GM23248 (cell line): Measurements from ENCODE around the gene DIDO1. TPM values are rescaled to one million over a fixed set of nuclear protein-coding genes. Genes with fewer than 3 reads are reported as not detected.

Experiments used
- DNase-seq: peaks from one replicate; pipeline ENCODE4 v3.0.0-alpha.2; 2015
- H2AFZ ChIP-seq: fragments of 200-600 bp; sonication (generic); 2 replicates; pipeline ENCODE4 v1.6.1; 2016; ENCODE audit warnings: antibody characterized with exemption
- H3F3A ChIP-seq: fragments of 200-600 bp; sonication (generic); 2 replicates; pipeline ENCODE4 v1.6.1; 2016; ENCODE audit warnings: mild to moderate bottlenecking, antibody characterized with exemption, mixed run types; ENCODE audit not compliant: insufficient read depth
- H3K27ac ChIP-seq: fragments of 200-600 bp; sonication (generic); 2 replicates; pipeline ENCODE4 v1.5.1; 2016; ENCODE audit warnings: mild to moderate bottlenecking
- H3K27me3 ChIP-seq: fragments of 200-600 bp; sonication (generic); replicated peaks from 2 replicates; pipeline ENCODE4 v1.6.1; 2016; ENCODE audit warnings: mild to moderate bottlenecking; ENCODE audit not compliant: insufficient read depth
- H3K36me3 ChIP-seq: fragments of 200-600 bp; sonication (generic); 2 replicates; pipeline ENCODE4 v1.6.1; 2016; ENCODE audit warnings: low read depth, mild to moderate bottlenecking
- H3K4me1 ChIP-seq: fragments of 200-600 bp; sonication (generic); 2 replicates; pipeline ENCODE4 v1.6.1; 2016; ENCODE audit warnings: mild to moderate bottlenecking; ENCODE audit not compliant: insufficient read depth
- H3K4me2 ChIP-seq: fragments of 200-600 bp; sonication (generic); one replicate; pipeline ENCODE4 v1.6.1; 2016; ENCODE audit warnings: mild to moderate bottlenecking; ENCODE audit not compliant: unreplicated experiment
- H3K4me3 ChIP-seq: fragments of 200-600 bp; sonication (generic); 2 replicates; pipeline ENCODE4 v1.5.1; 2016; ENCODE audit warnings: mild to moderate bottlenecking
- H3K79me2 ChIP-seq: fragments of 200-600 bp; sonication (generic); 2 replicates; pipeline ENCODE4 v1.6.1; 2016; ENCODE audit warnings: mild to moderate bottlenecking; ENCODE audit not compliant: insufficient read depth
- H3K9ac ChIP-seq: fragments of 200-600 bp; sonication (generic); 2 replicates; pipeline ENCODE4 v1.6.1; 2016; ENCODE audit warnings: mild to moderate bottlenecking
- H3K9me2 ChIP-seq: fragments of 200-600 bp; sonication (generic); 2 replicates; pipeline ENCODE4 v1.6.1; 2016; ENCODE audit warnings: mixed run types, mild to moderate bottlenecking, moderate library complexity; ENCODE audit not compliant: insufficient read depth
- H3K9me3 ChIP-seq: fragments of 200-600 bp; sonication (generic); one replicate; pipeline ENCODE4 v1.6.1; 2017; ENCODE audit warnings: low read depth
- H4K20me1 ChIP-seq: fragments of 200-600 bp; sonication (generic); 2 replicates; pipeline ENCODE4 v1.6.0; 2016; ENCODE audit not compliant: insufficient read depth
- EZH2 ChIP-seq: fragments of 200-600 bp; sonication (generic); IDR thresholded peaks from 2 replicates; pipeline ENCODE4 v1.6.1; 2018; ENCODE audit warnings: antibody characterized with exemption, mild to moderate bottlenecking; ENCODE audit not compliant: insufficient read depth, poor library complexity, severe bottlenecking
- EZH2phosphoT487 ChIP-seq: fragments of 200-600 bp; sonication (generic); IDR thresholded peaks from 2 replicates; pipeline ENCODE4 v1.6.1; 2018; ENCODE audit warnings: antibody characterized with exemption, moderate library complexity, mild to moderate bottlenecking, low read depth; ENCODE audit not compliant: insufficient read depth
- WGBS, 2 experiments: methylation state at CpG; one replicate each; pipeline ENCODE4 v1.1.6; 2015 to 2017; ENCODE audit warnings: low lambda C conversion rate in 2 of 2, low coverage in 1 of 2; ENCODE audit errors: missing lambda C conversion rate in 2 of 2; 5-methylcytosine and 5-hydroxymethylcytosine counted together
- in situ Hi-C: fragments of 300-500 bp; cut with MboI; formaldehyde crosslinking; loops from 2 replicates; pipeline ENCODE4 v1.15.0; 2020
- polyA plus RNA-seq: library from polyadenylated mRNA; unstranded; fragments of >200 nt; fragmentation: Nextera tagmentation; extraction: Ambion mirVana; gene quantifications from 2 replicates; pipeline ENCODE4 v1.2.1, GENCODE V29; 2016
- total RNA-seq: library from RNA; depleted of rRNA; stranded (reverse); fragments of >200 nt; shearing (Covaris generic); gene quantifications from 2 replicates; pipeline ENCODE4 v1.2.3, GENCODE V29; 2014

DIDO1 gene
- total and polyA plus RNA-seq, 2 experiments from 2014 or later = 16.2 to 37.1 TPM

- no peaks in the 10 kb centered on the region for H3K36me3 ChIP-seq
- no peaks in the 10 kb centered on the region for H3K79me2 ChIP-seq
- WGBS, 2 experiments = 81 to 84% methylated on average over 24 of the region's 24 CpGs
- H3K27me3 ChIP-seq = no peaks in the 10 kb centered on the region
- H3F3A ChIP-seq = no peaks in the 10 kb centered on the region
- DNase-seq = no peak
- no peaks in the 10 kb centered on the region for H3K9me3 ChIP-seq
- no peak overlapping the region for H3K27ac ChIP-seq
- no peak overlapping the region for H3K9ac ChIP-seq
- no peak overlapping the region for H2AFZ ChIP-seq
- in situ Hi-C loops = no loop called here
- H4K20me1 ChIP-seq = no peaks in the 10 kb centered on the region
- H3K4me1 ChIP-seq = no peaks in the 10 kb centered on the region
- TF ChIP-seq EZH2phosphoT487 (no peak), EZH2 (no peak)
- H3K4me2 ChIP-seq = no peak overlapping the region
- no peak overlapping the region for H3K4me3 ChIP-seq
- no peaks in the 10 kb centered on the region for H3K9me2 ChIP-seq
Measured at GRCh38 chr20:62834967-62835730, 91.2 kb downstream of the DIDO1 start.

DNA sequence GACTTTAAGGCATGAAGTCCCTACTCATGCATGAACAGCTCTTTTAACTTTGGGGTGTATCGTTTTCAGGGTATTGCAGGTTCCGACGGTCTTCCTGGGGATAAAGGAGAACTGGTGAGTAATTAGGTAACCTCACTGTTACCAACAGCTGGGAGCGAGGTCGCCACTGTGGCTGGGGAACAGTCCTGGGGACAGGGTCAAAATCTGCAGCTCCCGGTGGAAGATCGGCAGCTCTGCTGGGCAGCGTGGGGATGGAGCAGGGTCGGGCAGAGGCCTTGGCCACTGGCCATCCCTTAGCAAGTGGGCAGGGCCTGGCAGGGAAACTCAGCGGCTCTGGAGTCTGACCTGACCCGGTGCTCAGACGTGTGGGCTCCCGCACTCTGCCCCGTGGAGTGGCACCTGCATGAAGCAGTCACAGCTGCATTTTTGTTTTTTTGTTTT, 93.3 kb downstream of the DIDO1 start:
- Histone ChIP-seq H2AFZ (no peak overlapping the region), H3K9me3 (no peaks in the 10 kb centered on the region)
- no peak for DNase-seq

GRCh38 chr20:62832212-62832922, 93.9 kb downstream of the DIDO1 start:
- no peak for TF ChIP-seq EZH2phosphoT487
- Histone ChIP-seq H3F3A (no peaks in the 10 kb centered on the region), H3K4me3 (no peak overlapping the region), H4K20me1 (no peaks in the 10 kb centered on the region), H3K36me3 (no peaks in the 10 kb centered on the region), H3K4me2 (no peak overlapping the region), H3K27me3 (no peaks in the 10 kb centered on the region), H3K27ac (no peak overlapping the region), H3K9me3 (no peaks in the 10 kb centered on the region), H2AFZ (no peak overlapping the region), H3K79me2 (no peaks in the 10 kb centered on the region), H3K9me2 (no peaks in the 10 kb centered on the region), H3K4me1 (no peaks in the 10 kb centered on the region), H3K9ac (no peak overlapping the region)
- in situ Hi-C loops = no loop called here
- DNase-seq = peak; percentile 21
- 13 to 15% methylated on average over 22 of the region's 22 CpGs for WGBS, 2 experiments

More for the DNA sequence above, 93.3 kb downstream of the DIDO1 start:
- Histone ChIP-seq H3K9me2 (no peaks in the 10 kb centered on the region), H3K27ac (no peak overlapping the region), H3K4me3 (no peak overlapping the region), H3K36me3 (no peaks in the 10 kb centered on the region), H3K79me2 (no peaks in the 10 kb centered on the region), H3K9ac (no peak overlapping the region), H3K4me1 (no peaks in the 10 kb centered on the region), H3K4me2 (no peak overlapping the region), H3K27me3 (no peaks in the 10 kb centered on the region), H3F3A (no peaks in the 10 kb centered on the region), H4K20me1 (no peaks in the 10 kb centered on the region)
- 75 to 80% methylated on average over 14 of the region's 14 CpGs for WGBS, 2 experiments
- TF ChIP-seq EZH2phosphoT487 (no peak), EZH2 (no peak)
- in situ Hi-C loops = no loop called here

GRCh38 chr20:62831854-62832211, 94.5 kb downstream of the DIDO1 start:
- Histone ChIP-seq H3K9me2 (no peaks in the 10 kb centered on the region), H2AFZ (no peak overlapping the region), H3K36me3 (no peaks in the 10 kb centered on the region), H3K27me3 (no peaks in the 10 kb centered on the region), H3K9ac (no peak overlapping the region), H3K4me2 (no peak overlapping the region), H3K9me3 (no peaks in the 10 kb centered on the region), H3K4me1 (no peaks in the 10 kb centered on the region), H3K79me2 (no peaks in the 10 kb centered on the region), H3F3A (no peaks in the 10 kb centered on the region), H3K27ac (no peak overlapping the region), H4K20me1 (no peaks in the 10 kb centered on the region), H3K4me3 (no peak overlapping the region)
- 66 to 78% methylated on average over 10 of the region's 10 CpGs for WGBS, 2 experiments
- DNase-seq = no peak
- TF ChIP-seq EZH2phosphoT487 = no peak
- no peak for TF ChIP-seq EZH2
- in situ Hi-C loops = no loop called here
